HS-27A (cell line): ENCODE data around the gene JPH3.

Source experiments
- DNase-seq: peaks from one replicate; pipeline ENCODE4 v3.0.0-alpha.2; 2012; ENCODE audit warnings: low read depth, missing footprints

The JPH3 gene

DNA sequence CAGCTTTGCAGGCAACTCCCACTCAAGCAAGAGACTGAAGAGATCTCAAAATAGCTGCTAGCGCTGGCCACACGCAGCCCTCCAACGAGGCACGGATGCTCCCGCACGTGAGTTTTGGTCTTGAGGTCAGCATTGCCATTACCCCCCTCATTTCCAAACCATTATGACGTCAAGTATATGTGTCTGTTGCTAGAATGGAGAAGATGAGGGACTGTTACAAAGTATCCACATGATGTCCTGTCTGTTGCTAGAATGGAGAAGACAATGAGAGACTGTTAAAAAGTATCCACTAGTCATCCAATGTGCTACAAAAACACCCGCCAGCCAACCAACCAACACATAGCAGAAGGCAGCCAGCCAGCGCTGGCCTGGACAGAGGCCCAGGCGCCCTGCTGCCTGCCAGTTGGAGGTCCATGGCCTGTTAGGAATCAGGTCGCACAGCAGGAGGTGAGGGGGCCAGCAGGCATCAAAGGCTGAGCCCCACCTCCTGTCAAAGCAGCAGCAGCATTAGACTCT lies 138.7 kb downstream of the JPH3 start:
- no peak for DNase-seq

GRCh38 chr16:87741700-87742415 lies 139.6 kb downstream of the JPH3 start:
- DNase-seq: no peak

- no peak for DNase-seq
These were observed 140.6 kb downstream of the JPH3 start for GRCh38 chr16:87742781-87743490.

DNA sequence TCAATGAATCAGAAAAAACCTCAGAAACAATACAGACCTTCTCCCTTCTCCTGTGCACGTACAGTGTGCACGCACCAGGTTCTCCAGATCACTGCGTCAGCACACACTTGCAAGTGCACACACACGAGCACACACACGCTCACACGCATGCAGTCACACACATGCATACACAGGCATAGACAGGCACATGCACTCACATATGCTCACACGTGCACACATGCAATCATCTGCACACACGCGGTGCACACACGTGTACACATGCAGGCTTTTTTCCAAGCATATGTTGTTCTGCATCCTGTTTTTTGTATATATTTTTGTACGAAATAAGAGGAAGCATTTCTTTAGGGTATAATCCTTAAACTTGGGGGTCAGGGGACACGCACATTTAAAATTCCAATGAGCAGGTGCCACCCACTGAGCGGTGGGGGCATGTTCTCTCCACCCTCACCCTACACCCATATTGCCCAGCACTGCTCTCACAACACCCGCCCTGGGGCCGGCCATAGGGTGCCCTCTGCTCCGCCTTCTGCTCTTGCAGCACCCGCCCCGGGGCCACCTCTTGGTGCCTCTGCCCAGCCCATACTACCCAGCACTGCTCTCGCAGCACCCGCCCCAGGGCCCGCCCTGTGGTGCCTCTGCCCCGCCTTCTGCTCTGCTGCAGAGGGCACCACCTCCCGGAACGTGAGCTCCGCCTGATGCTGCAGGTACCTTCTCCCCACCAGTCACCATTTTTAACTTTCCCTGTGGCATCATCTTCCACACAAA lies 142.6 kb downstream of the JPH3 start:
- DNase-seq: no peak

GRCh38 chr16:87746178-87746577 lies 143.9 kb downstream of the JPH3 start:
- no peak for DNase-seq
